AG09319 (cell line): ENCODE data around the gene DCAF8.

Experiments used
- DNase-seq: peaks from one replicate; pipeline ENCODE4 v3.0.0-alpha.2; 2010; ENCODE audit warnings: low read depth; ENCODE audit errors: extremely low read depth
- CTCF ChIP-seq: IDR thresholded peaks from 2 replicates; pipeline ENCODE4 v1.5.1; 2011; ENCODE audit warnings: low read depth, mild to moderate bottlenecking, inconsistent platforms, low read length, moderate library complexity

DCAF8 gene

GRCh38 chr1:160237558-160237957, 24.8 kb downstream of the DCAF8 start:
- no peak for TF ChIP-seq CTCF
- no peak for DNase-seq

- no peak for TF ChIP-seq CTCF
- DNase-seq, result no peak
These were observed 25.5 kb downstream of the DCAF8 start for GRCh38 chr1:160236806-160237205.

- no peak for TF ChIP-seq CTCF
- DNase-seq, result no peak
These were observed 29.4 kb downstream of the DCAF8 start for GRCh38 chr1:160232911-160233310.

- no peak for TF ChIP-seq CTCF
- no peak for DNase-seq
These were observed 33.9 kb downstream of the DCAF8 start for GRCh38 chr1:160228431-160228830.

- DNase-seq, result no peak
- TF ChIP-seq CTCF, result no peak
These were observed 34.8 kb downstream of the DCAF8 start for GRCh38 chr1:160227561-160227960.

GRCh38 chr1:160227034-160227433, 35.3 kb downstream of the DCAF8 start:
- TF ChIP-seq CTCF, result no peak
- DNase-seq, result no peak

- no peak for DNase-seq
- TF ChIP-seq CTCF, result no peak
These were observed 35.7 kb downstream of the DCAF8 start for GRCh38 chr1:160226623-160227022.

- no peak for DNase-seq
- TF ChIP-seq CTCF, result no peak
These were observed 37.0 kb downstream of the DCAF8 start for GRCh38 chr1:160225345-160225744.
